Astrocyte of the spinal cord (primary cell): ENCODE data around the gene PRSS50.

Experiments used
- DNase-seq: peaks from one replicate; pipeline ENCODE4 v3.0.0; 2011; ENCODE audit warnings: low read depth, low spot score
- H3K4me3 ChIP-seq: 2 replicates; pipeline ENCODE4 v1.5.1; 2011; ENCODE audit warnings: low read depth, mild to moderate bottlenecking, low read length, moderate library complexity
- CTCF ChIP-seq: IDR thresholded peaks from 2 replicates; pipeline ENCODE4 v1.5.1; 2012; ENCODE audit warnings: low read depth, mild to moderate bottlenecking, low read length, inconsistent platforms
- in situ Hi-C: cut with HindIII; loops from 2 replicates; pipeline ENCODE4 v1.10.0; 2017; ENCODE audit warnings: low sequenced_read_pairs

PRSS50 gene

GRCh38 chr3:46675426-46675825 lies 42.2 kb downstream of the PRSS50 start:
- TF ChIP-seq CTCF: no peak
- no peak overlapping the region for H3K4me3 ChIP-seq
- no peak for DNase-seq
- in situ Hi-C loops: no loop called here

GRCh38 chr3:46674031-46674845 lies 43.4 kb downstream of the PRSS50 start:
- in situ Hi-C loops: no loop called here
- H3K4me3 ChIP-seq: no peak overlapping the region
- peak; percentile 34 for TF ChIP-seq CTCF
- DNase-seq: no peak

- DNase-seq: no peak
- in situ Hi-C loops: no loop called here
- H3K4me3 ChIP-seq: no peak overlapping the region
- TF ChIP-seq CTCF: no peak
Observed at GRCh38 chr3:46673151-46674030, 44.3 kb downstream of the PRSS50 start.

- TF ChIP-seq CTCF: no peak
- in situ Hi-C loops: no loop called here
- no peak for DNase-seq
- no peak overlapping the region for H3K4me3 ChIP-seq
Observed at GRCh38 chr3:46672349-46672695, 45.3 kb downstream of the PRSS50 start.

GRCh38 chr3:46671541-46672348 lies 45.9 kb downstream of the PRSS50 start:
- DNase-seq: no peak
- in situ Hi-C loops: no loop called here
- no peak for TF ChIP-seq CTCF
- H3K4me3 ChIP-seq: no peak overlapping the region

- DNase-seq: no peak
- no peak overlapping the region for H3K4me3 ChIP-seq
- in situ Hi-C loops: no loop called here
- TF ChIP-seq CTCF: no peak
Observed at GRCh38 chr3:46670891-46671427, 46.7 kb downstream of the PRSS50 start.
